HepG2 (cell line): Measurements from ENCODE around the gene TBCE. TPM values are rescaled to one million over a fixed set of nuclear protein-coding genes. Genes with fewer than 3 reads are reported as not detected.

ENCODE experiments used
- ATAC-seq: fragments of 200-7000 bp; cut with Tn5 transposase; 3 replicates; pipeline ENCODE4 v1.9.1; 2020; ENCODE audit warnings: mild to moderate bottlenecking, moderate library complexity
- BruUV-seq: library from RNA; stranded (reverse); fragments of 400-500 nt; replicated peaks from 2 replicates; lab custom pipeline; 2021; lab: Mats Ljungman, UMichigan
- CTCF ChIA-PET: fragments of 300-600 bp; formaldehyde crosslinking; extraction: SDS; loops from one replicate; lab custom pipeline; 2021; ENCODE audit warnings: low total read pairs, inconsistent platforms, low intra/inter-chr PET ratio; lab: Yijun Ruan, JAX
- POLR2A ChIA-PET: fragments of 350-600 bp; sonication (Branson Sonifier 250); formaldehyde crosslinking; loops from one replicate; lab custom pipeline; 2020; ENCODE audit warnings: antibody characterized with exemption, inconsistent platforms; lab: Yijun Ruan, JAX
- DNase-seq: peaks from one replicate; pipeline ENCODE4 v3.0.0-alpha.2; 2015; ENCODE audit warnings: low spot score
- FAIRE-seq: peaks from 3 replicates; lab custom pipeline; 2011; peaks lifted over from hg19 to GRCh38; lab: Jason Lieb, UNC
- H2AFZ ChIP-seq: one replicate; pipeline ENCODE4 v1.6.1; 2011; ENCODE audit warnings: low read length, inconsistent platforms
- H3K27ac ChIP-seq: fragments of 300-600 bp; 3 replicates; pipeline ENCODE4 v1.8.0; 2011; ENCODE audit warnings: mixed run types, mild to moderate bottlenecking, mixed read lengths, low read length, inconsistent platforms; ENCODE audit not compliant: insufficient read depth; ENCODE audit errors: extremely low read length
- H3K27me3 ChIP-seq, 2 experiments: fragments of 200-600 bp in 1 of 2; 2 replicates in 1 of 2; 3 replicates in 1 of 2; pipeline versions ENCODE4 v1.6.0 to v1.8.0; 2011; ENCODE audit warnings: low read length in 2 of 2, mild to moderate bottlenecking in 2 of 2, moderate library complexity in 2 of 2, inconsistent platforms in 1 of 2; ENCODE audit not compliant: insufficient read depth in 2 of 2, control insufficient read depth in 1 of 2
- H3K36me3 ChIP-seq, 2 experiments: fragments of 200-600 bp in 1 of 2; replicated peaks in 1 of 2; 2 replicates in 1 of 2; 3 replicates in 1 of 2; pipeline versions ENCODE4 v1.5.1 to v1.8.0; 2011; ENCODE audit warnings: low read length in 2 of 2, inconsistent platforms in 1 of 2; ENCODE audit not compliant: insufficient read depth in 2 of 2, control insufficient read depth in 1 of 2
- H3K4me1 ChIP-seq: 2 replicates; pipeline ENCODE4 v1.5.1; 2012; ENCODE audit warnings: low read length, inconsistent platforms; ENCODE audit not compliant: insufficient read depth
- H3K4me2 ChIP-seq: 2 replicates; pipeline ENCODE4 v1.6.0; 2011; ENCODE audit warnings: low read depth, low read length, inconsistent platforms
- H3K4me3 ChIP-seq, 3 experiments: fragments of 200-600 bp in 1 of 3; sonication (generic), shearing (Covaris generic) in 1 of 3; replicated peaks in 1 of 3; 2 replicates each; pipeline ENCODE4 v1.5.1; 2011 to 2016; ENCODE audit warnings: low read length in 3 of 3, inconsistent platforms in 2 of 3, low read depth in 2 of 3, mild to moderate bottlenecking in 2 of 3, control low read depth in 1 of 3, mixed read lengths in 1 of 3; ENCODE audit not compliant: insufficient read depth in 1 of 3
- H3K79me2 ChIP-seq: one replicate; pipeline ENCODE4 v1.6.1; 2011; ENCODE audit warnings: low read length, inconsistent platforms; ENCODE audit not compliant: insufficient read depth
- H3K9ac ChIP-seq: 2 replicates; pipeline ENCODE4 v1.6.0; 2011; ENCODE audit warnings: mild to moderate bottlenecking, low read depth, low read length, inconsistent platforms; ENCODE audit not compliant: insufficient read depth
- H3K9me3 ChIP-seq: 2 replicates; pipeline ENCODE4 v1.5.1; 2012; ENCODE audit warnings: mild to moderate bottlenecking, low read length
- H4K20me1 ChIP-seq: 2 replicates; pipeline ENCODE4 v1.6.0; 2011; ENCODE audit warnings: inconsistent platforms, mild to moderate bottlenecking, low read length, moderate library complexity; ENCODE audit not compliant: insufficient read depth
- AGO1 ChIP-seq: fragments of 200-400 bp; formaldehyde crosslinking; IDR thresholded peaks from 2 replicates; pipeline ENCODE4 v1.6.1; 2017; ENCODE audit warnings: mild to moderate bottlenecking, low read depth, low read length, moderate library complexity; ENCODE audit not compliant: poor library complexity, severe bottlenecking
- ARID5B ChIP-seq: IDR thresholded peaks from 2 replicates; pipeline ENCODE4 v1.4.0; 2020; ENCODE audit warnings: mild to moderate bottlenecking, missing genetic modification reagents
- HNF1B ChIP-seq: sonication (generic); formaldehyde crosslinking; IDR thresholded peaks from 2 replicates; pipeline ENCODE4 v1.5.1; 2020; ENCODE audit warnings: mild to moderate bottlenecking, moderate library complexity, missing genetic modification reagents
- MIXL1 ChIP-seq: IDR thresholded peaks from 2 replicates; pipeline ENCODE4 v1.6.1; 2016
- NPAS2 ChIP-seq: sonication (generic); formaldehyde crosslinking; IDR thresholded peaks from 2 replicates; pipeline ENCODE4 v1.8.0; 2022; ENCODE audit warnings: mild to moderate bottlenecking, missing genetic modification reagents, borderline replicate concordance
- NR3C1 ChIP-seq: sonication (generic); formaldehyde crosslinking; IDR thresholded peaks from 2 replicates; pipeline ENCODE4 v1.4.0; 2020; ENCODE audit warnings: missing genetic modification reagents
- PBX3 ChIP-seq: sonication (generic); formaldehyde crosslinking; IDR thresholded peaks from 2 replicates; pipeline ENCODE4 v1.8.1; 2023; ENCODE audit warnings: missing genetic modification reagents, inconsistent platforms, borderline replicate concordance
- PHF5A ChIP-seq: IDR thresholded peaks from one replicate; pipeline ENCODE4 v1.6.1; 2018; ENCODE audit warnings: low read depth, missing genetic modification reagents; ENCODE audit not compliant: unreplicated experiment
- PITX1 ChIP-seq: sonication (generic); formaldehyde crosslinking; IDR thresholded peaks from 2 replicates; pipeline ENCODE4 v1.5.1; 2020; ENCODE audit warnings: mild to moderate bottlenecking, missing genetic modification reagents
- THRA ChIP-seq: sonication (generic); formaldehyde crosslinking; IDR thresholded peaks from 2 replicates; pipeline ENCODE4 v1.4.0; 2020; ENCODE audit warnings: missing genetic modification reagents, borderline replicate concordance
- ZNF136 ChIP-seq: sonication (generic); formaldehyde crosslinking; IDR thresholded peaks from 2 replicates; pipeline ENCODE4 v1.8.1; 2022; ENCODE audit warnings: low read depth, mild to moderate bottlenecking, moderate library complexity, missing genetic modification reagents
- ZNF232 ChIP-seq: sonication (generic); formaldehyde crosslinking; IDR thresholded peaks from 2 replicates; pipeline ENCODE4 v1.4.0; 2020; ENCODE audit warnings: missing genetic modification reagents, borderline replicate concordance
- ZNF550 ChIP-seq: sonication (generic); formaldehyde crosslinking; IDR thresholded peaks from 2 replicates; pipeline ENCODE4 v1.4.0; 2020; ENCODE audit warnings: mild to moderate bottlenecking, missing genetic modification reagents, borderline replicate concordance
- WGBS: methylation state at CpG from one replicate; pipeline ENCODE4 v1.1.6; 2017; ENCODE audit warnings: low lambda C conversion rate; 5-methylcytosine and 5-hydroxymethylcytosine counted together
- in situ Hi-C: cut with HindIII; loops from 2 replicates; pipeline ENCODE4 v1.10.0; 2017; ENCODE audit warnings: low pct_unique_long_range_greater_than_20kb; ENCODE audit not compliant: extremely low pct_ligation_motif_present
- intact Hi-C: fragments of 100-400 bp; cut with micrococcal nuclease; formaldehyde crosslinking; loops from one replicate; pipeline ENCODE4 v1.10.0; 2022; ENCODE audit not compliant: unreplicated experiment
- polyA plus RNA-seq, 8 experiments: library from polyadenylated mRNA; depleted of rRNA in 3 of 8; stranded (reverse) in 7 of 8; unstranded in 1 of 8; fragments of >200 nt; fragmentation: Illumina TruSeq in 4 of 8; extraction: Trizol in 4 of 8; gene quantifications; 2 replicates each; pipeline versions ENCODE4 v1.2.1 to v1.2.3, GENCODE V29; 2011 to 2016; ENCODE audit warnings: low read depth in 4 of 8, missing spikeins in 1 of 8, mixed read lengths in 1 of 8; ENCODE audit not compliant: insufficient read depth in 1 of 8
- total RNA-seq, 5 experiments: library from RNA; depleted of rRNA; stranded (reverse); fragments of >200 nt; fragmentation: Illumina TruSeq; extraction: Trizol; gene quantifications; 2 replicates each; pipeline ENCODE4 v1.2.3, GENCODE V29; 2016; ENCODE audit warnings: low read depth in 1 of 5

The TBCE gene
- total and polyA plus RNA-seq, 2 of the 13 experiments (the other 11 are each of a cell fraction or from before 2014, with no cell fraction given), result 25.6 to 31.1 TPM

- BruUV-seq, result no TSS peak
- in situ Hi-C loops, result loop anchor here (5.0 kb wide), 2 partner anchors 163 to 313 kb away; no protein-coding TSS in a partner anchor
- intact Hi-C loops, result loop anchor here (1.0 to 10.0 kb wide), 4 partner anchors 48 to 930 kb away; partner anchors contain the start of gene TBCE
- WGBS, result 83% methylated on average over 7 of the region's 7 CpGs
- DNase-seq (peak; percentile 80), FAIRE-seq (peak; percentile 65), ATAC-seq (peak; percentile 78)
- POLR2A ChIA-PET, result interaction anchor here (0.6 to 2.0 kb wide), 4 partner anchors 48 to 254 kb away, joined by 4 to 15 read pairs (median 6); partner anchors contain the start of genes ARID4B, GGPS1, RBM34 and TBCE
- Histone ChIP-seq H3K4me1 (peaks cover 54% of the 10 kb centered on the region), H2AFZ (no peak overlapping the region), H3K36me3 (peaks cover 6 to 20% of the 10 kb centered on the region in 2 experiments), H3K79me2 (peaks cover 3% of the 10 kb centered on the region), H3K27ac (peak overlapping the region; percentile 51), H3K4me3 (no peak overlapping the region), H3K27me3 (no peaks in the 10 kb centered on the region), H4K20me1 (0 out of 2 replicates have a peak, but pooled peaks cover 4% of the 10 kb centered on the region), H3K9me3 (no peaks in the 10 kb centered on the region), H3K4me2 (peak overlapping the region; percentile 15; the same call in 1 of the 2 replicates), H3K9ac (no peak overlapping the region)
- CTCF ChIA-PET, result interaction anchor here (3.2 kb wide), 1 partner anchor 162 kb away, joined by 46 read pairs; no protein-coding TSS in a partner anchor
- TF ChIP-seq AGO1 (no peak), ARID5B (CRISPR knock-in tag) (0 out of 2 replicates have a peak, but pooled peaks have one; percentile 20), NPAS2 (no peak), ZNF232 (CRISPR knock-in tag) (no peak), ZNF136 (CRISPR knock-in tag) (no peak), PBX3 (CRISPR knock-in tag) (no peak), HNF1B (CRISPR knock-in tag) (no peak), ZNF550 (CRISPR knock-in tag) (no peak), PHF5A (CRISPR knock-in tag) (no peak), MIXL1 (CRISPR knock-in tag) (peak; percentile 44; the same call in 1 of the 2 replicates), NR3C1 (CRISPR knock-in tag) (no peak), THRA (CRISPR knock-in tag) (peak; percentile 61; the same call in 1 of the 2 replicates), PITX1 (CRISPR knock-in tag) (no peak)
Measured at GRCh38 chr1:235415008-235415904, 48.0 kb downstream of the TBCE start.
